HepG2 (cell line): ENCODE data around the gene THOC7. TPM values are rescaled to one million over a fixed set of nuclear protein-coding genes. Genes with fewer than 3 reads are reported as not detected.

Experiments used
- ATF1 ChIP-seq: IDR thresholded peaks from 2 replicates; pipeline ENCODE4 v1.6.1; 2016; ENCODE audit warnings: mild to moderate bottlenecking, control low read depth
- CHCHD3 ChIP-seq: sonication (generic); formaldehyde crosslinking; IDR thresholded peaks from 2 replicates; pipeline ENCODE4 v1.8.0; 2022; ENCODE audit warnings: mild to moderate bottlenecking, missing genetic modification reagents, moderate library complexity
- GATA4 ChIP-seq: sonication (generic); IDR thresholded peaks from 2 replicates; pipeline ENCODE4 v1.6.1; 2016; ENCODE audit warnings: antibody characterized with exemption, low read depth, borderline replicate concordance
- GLMP ChIP-seq: sonication (generic); formaldehyde crosslinking; IDR thresholded peaks from 2 replicates; pipeline ENCODE4 v1.9.0; 2021; ENCODE audit warnings: missing genetic modification reagents, mild to moderate bottlenecking, borderline replicate concordance
- KAT8 ChIP-seq: IDR thresholded peaks from 2 replicates; pipeline ENCODE4 v1.6.1; 2016; ENCODE audit warnings: missing genetic modification reagents, missing compliant biosample characterization
- KDM6A ChIP-seq: IDR thresholded peaks from 2 replicates; pipeline ENCODE4 v1.6.1; 2016; ENCODE audit warnings: low read depth
- LBX2 ChIP-seq: sonication (generic); formaldehyde crosslinking; IDR thresholded peaks from 2 replicates; pipeline ENCODE4 v1.5.0; 2020; ENCODE audit warnings: missing genetic modification reagents, mild to moderate bottlenecking, borderline replicate concordance
- MYC ChIP-seq: sonication (generic); formaldehyde crosslinking; IDR thresholded peaks from 2 replicates; pipeline ENCODE4 v1.9.0; 2021; ENCODE audit warnings: missing genetic modification reagents, borderline replicate concordance
- POLR2A ChIP-seq, 2 experiments: IDR thresholded peaks; 2 replicates each; pipeline ENCODE4 v1.6.1; 2011; ENCODE audit warnings: low read depth in 2 of 2, low read length in 2 of 2, mild to moderate bottlenecking in 1 of 2, moderate library complexity in 1 of 2; ENCODE audit not compliant: insufficient read depth in 1 of 2
- SOX6 ChIP-seq, 2 experiments: fragments of 450-650 bp in 1 of 2; sonication (generic) in 1 of 2; formaldehyde crosslinking in 1 of 2; IDR thresholded peaks; 2 replicates each; pipeline versions ENCODE4 v1.4.0 to v1.6.1; 2017 to 2020; ENCODE audit warnings: antibody characterized with exemption in 1 of 2, mild to moderate bottlenecking in 1 of 2, missing genetic modification reagents in 1 of 2
- TBP ChIP-seq: sonication (generic); formaldehyde crosslinking; IDR thresholded peaks from 2 replicates; pipeline ENCODE4 v1.5.0; 2020; ENCODE audit warnings: missing genetic modification reagents
- TSC22D2 ChIP-seq: sonication (generic); formaldehyde crosslinking; IDR thresholded peaks from 2 replicates; pipeline ENCODE4 v1.5.1; 2020; ENCODE audit warnings: missing genetic modification reagents, mild to moderate bottlenecking, borderline replicate concordance
- ZBTB39 ChIP-seq: sonication (generic); formaldehyde crosslinking; IDR thresholded peaks from 2 replicates; pipeline ENCODE4 v1.5.0; 2020; ENCODE audit warnings: missing genetic modification reagents
- ZNF350 ChIP-seq: sonication (generic); formaldehyde crosslinking; IDR thresholded peaks from 2 replicates; pipeline ENCODE4 v1.4.0; 2020; ENCODE audit warnings: mild to moderate bottlenecking, low read depth, missing genetic modification reagents, borderline replicate concordance
- ZNF367 ChIP-seq: sonication (generic); formaldehyde crosslinking; IDR thresholded peaks from 2 replicates; pipeline ENCODE4 v1.4.0; 2020; ENCODE audit warnings: missing genetic modification reagents, borderline replicate concordance
- ZNF749 ChIP-seq: sonication (generic); formaldehyde crosslinking; IDR thresholded peaks from 2 replicates; pipeline ENCODE4 v1.8.0; 2022; ENCODE audit warnings: mild to moderate bottlenecking, missing genetic modification reagents, moderate library complexity, borderline replicate concordance
- ZNF83 ChIP-seq: sonication (generic); formaldehyde crosslinking; IDR thresholded peaks from 2 replicates; pipeline ENCODE4 v1.4.0; 2020; ENCODE audit warnings: missing genetic modification reagents, mild to moderate bottlenecking, borderline replicate concordance
- ZNF841 ChIP-seq: sonication (generic); formaldehyde crosslinking; IDR thresholded peaks from 2 replicates; pipeline ENCODE4 v1.8.1; 2023; ENCODE audit warnings: missing genetic modification reagents, borderline replicate concordance
- ZSCAN25 ChIP-seq: sonication (generic); formaldehyde crosslinking; IDR thresholded peaks from 2 replicates; pipeline ENCODE4 v1.8.0; 2022; ENCODE audit warnings: mild to moderate bottlenecking, missing genetic modification reagents
- polyA plus RNA-seq, 8 experiments: library from polyadenylated mRNA; depleted of rRNA in 3 of 8; stranded (reverse) in 7 of 8; unstranded in 1 of 8; fragments of >200 nt; fragmentation: Illumina TruSeq in 4 of 8; extraction: Trizol in 4 of 8; gene quantifications; 2 replicates each; pipeline versions ENCODE4 v1.2.1 to v1.2.3, GENCODE V29; 2011 to 2016; ENCODE audit warnings: low read depth in 4 of 8, missing spikeins in 1 of 8, mixed read lengths in 1 of 8; ENCODE audit not compliant: insufficient read depth in 1 of 8
- total RNA-seq, 5 experiments: library from RNA; depleted of rRNA; stranded (reverse); fragments of >200 nt; fragmentation: Illumina TruSeq; extraction: Trizol; gene quantifications; 2 replicates each; pipeline ENCODE4 v1.2.3, GENCODE V29; 2016; ENCODE audit warnings: low read depth in 1 of 5
- TF ChIP-seq, protein P1 (sequence below): sonication (generic); formaldehyde crosslinking; IDR thresholded peaks from 2 replicates; pipeline ENCODE4 v1.4.0; 2020; ENCODE audit warnings: missing genetic modification reagents, mild to moderate bottlenecking, borderline replicate concordance
- TF ChIP-seq, protein P2 (sequence below): sonication (generic); formaldehyde crosslinking; IDR thresholded peaks from 2 replicates; pipeline ENCODE4 v1.4.0; 2020; ENCODE audit warnings: missing genetic modification reagents, mild to moderate bottlenecking, borderline replicate concordance

THOC7 gene
- total and polyA plus RNA-seq, 2 of the 13 experiments (the other 11 are each of a cell fraction or from before 2014, with no cell fraction given), result 32.8 to 63.5 TPM

GRCh38 chr3:63911873-63912767 lies 48.5 kb upstream of the THOC7 start, which contains the start of gene SCAANT1 (continued):
- TF ChIP-seq ZNF83 (CRISPR knock-in tag) (no peak), TSC22D2 (CRISPR knock-in tag) (no peak), ZNF367 (CRISPR knock-in tag) (no peak), ATF1 (CRISPR knock-in tag) (no peak), POLR2A (IDR thresholded peaks at IDR 0.05; ENCODE audit: insufficient read depth in 1 of 2, low read depth in 2 of 2, low read length in 2 of 2) (peak; percentile 61 to 79), SOX6 (IDR thresholded peaks at IDR 0.05) (no peak), SOX6 (CRISPR knock-in tag; IDR thresholded peaks at IDR 0.05) (peak; percentile 45; the same call in 1 of the 2 replicates), ZSCAN25 (CRISPR knock-in tag) (no peak), GLMP (no peak), ZNF841 (CRISPR knock-in tag) (0 out of 2 replicates have a peak, but pooled peaks have one; percentile 56), LBX2 (CRISPR knock-in tag) (no peak), KAT8 (CRISPR knock-in tag) (no peak), ZNF749 (CRISPR knock-in tag) (peak; percentile 38; the same call in 1 of the 2 replicates), ZBTB39 (CRISPR knock-in tag) (no peak), CHCHD3 (CRISPR knock-in tag) (no peak), ZNF350 (CRISPR knock-in tag) (no peak; the same call in 1 of the 2 replicates), KDM6A (CRISPR knock-in tag) (no peak), TBP (CRISPR knock-in tag) (no peak), GATA4 (no peak), MYC (CRISPR knock-in tag) (peak; percentile 60; the same call in 1 of the 2 replicates)
- TF ChIP-seq, protein P1, sequence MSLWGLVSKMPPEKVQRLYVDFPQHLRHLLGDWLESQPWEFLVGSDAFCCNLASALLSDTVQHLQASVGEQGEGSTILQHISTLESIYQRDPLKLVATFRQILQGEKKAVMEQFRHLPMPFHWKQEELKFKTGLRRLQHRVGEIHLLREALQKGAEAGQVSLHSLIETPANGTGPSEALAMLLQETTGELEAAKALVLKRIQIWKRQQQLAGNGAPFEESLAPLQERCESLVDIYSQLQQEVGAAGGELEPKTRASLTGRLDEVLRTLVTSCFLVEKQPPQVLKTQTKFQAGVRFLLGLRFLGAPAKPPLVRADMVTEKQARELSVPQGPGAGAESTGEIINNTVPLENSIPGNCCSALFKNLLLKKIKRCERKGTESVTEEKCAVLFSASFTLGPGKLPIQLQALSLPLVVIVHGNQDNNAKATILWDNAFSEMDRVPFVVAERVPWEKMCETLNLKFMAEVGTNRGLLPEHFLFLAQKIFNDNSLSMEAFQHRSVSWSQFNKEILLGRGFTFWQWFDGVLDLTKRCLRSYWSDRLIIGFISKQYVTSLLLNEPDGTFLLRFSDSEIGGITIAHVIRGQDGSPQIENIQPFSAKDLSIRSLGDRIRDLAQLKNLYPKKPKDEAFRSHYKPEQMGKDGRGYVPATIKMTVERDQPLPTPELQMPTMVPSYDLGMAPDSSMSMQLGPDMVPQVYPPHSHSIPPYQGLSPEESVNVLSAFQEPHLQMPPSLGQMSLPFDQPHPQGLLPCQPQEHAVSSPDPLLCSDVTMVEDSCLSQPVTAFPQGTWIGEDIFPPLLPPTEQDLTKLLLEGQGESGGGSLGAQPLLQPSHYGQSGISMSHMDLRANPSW (CRISPR knock-in tag), result no peak
- TF ChIP-seq, protein P2, sequence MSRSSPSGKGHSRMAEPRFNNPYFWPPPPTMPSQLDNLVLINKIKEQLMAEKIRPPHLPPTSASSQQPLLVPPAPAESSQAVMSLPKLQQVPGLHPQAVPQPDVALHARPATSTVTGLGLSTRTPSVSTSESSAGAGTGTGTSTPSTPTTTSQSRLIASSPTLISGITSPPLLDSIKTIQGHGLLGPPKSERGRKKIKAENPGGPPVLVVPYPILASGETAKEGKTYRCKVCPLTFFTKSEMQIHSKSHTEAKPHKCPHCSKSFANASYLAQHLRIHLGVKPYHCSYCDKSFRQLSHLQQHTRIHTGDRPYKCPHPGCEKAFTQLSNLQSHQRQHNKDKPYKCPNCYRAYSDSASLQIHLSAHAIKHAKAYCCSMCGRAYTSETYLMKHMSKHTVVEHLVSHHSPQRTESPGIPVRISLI (CRISPR knock-in tag), result no peak
